Left colon (tissue), 2 donors: Measurements from ENCODE around the gene CYGB. TPM values are rescaled to one million over a fixed set of nuclear protein-coding genes. Genes with fewer than 3 reads are reported as not detected.

Experiments
- ATAC-seq: fragments of 200-7000 bp; cut with Tn5 transposase; one replicate; pipeline ENCODE4 v1.9.1; 2020; ENCODE audit warnings: mild to moderate bottlenecking, moderate library complexity
- DNase-seq, 2 donors: peaks; one replicate each; pipeline ENCODE4 v3.0.0-alpha.2; 2020
- intact Hi-C, 2 donors: fragments of 100-400 bp; cut with DNase I in 1 of 2; cut with micrococcal nuclease in 1 of 2; formaldehyde crosslinking; loops; one replicate each; pipeline versions ENCODE4 v1.11.2 to v1.14.0; 2022; cut with DNase I, micrococcal nuclease
- total RNA-seq, 2 donors: library from RNA; stranded (reverse); fragmentation: NEBNext Ultra II Directional; extraction: Animal tissue kit (Norgen Biotek cat#: 25700); gene quantifications; one replicate each; pipeline ENCODE4 v1.2.1, GENCODE V29; 2021
- donor health status: DM: no; HTN: no; CAD: no.
- donor health status: DM: yes; HTN: yes; CAD: no.

CYGB gene
- total RNA-seq, 2 donors from 2014 or later = 9.0 to 12.2 TPM

DNA sequence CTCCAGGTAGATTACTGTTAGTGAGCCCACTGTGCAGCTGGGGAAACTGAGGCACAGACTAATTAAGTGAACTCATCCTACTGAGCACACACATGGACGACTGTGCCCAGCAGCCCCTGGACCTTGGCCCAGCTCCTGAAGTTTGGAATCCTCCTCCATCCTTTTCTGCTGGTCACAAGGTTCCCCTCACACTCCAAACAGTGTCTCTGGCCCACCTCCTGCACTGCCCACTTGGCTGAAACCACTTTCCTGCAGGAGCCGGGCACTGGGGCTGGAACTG, 39.9 kb downstream of the CYGB start:
- no peak for ATAC-seq
- intact Hi-C loops = no loop called here
- no peak for DNase-seq

DNA sequence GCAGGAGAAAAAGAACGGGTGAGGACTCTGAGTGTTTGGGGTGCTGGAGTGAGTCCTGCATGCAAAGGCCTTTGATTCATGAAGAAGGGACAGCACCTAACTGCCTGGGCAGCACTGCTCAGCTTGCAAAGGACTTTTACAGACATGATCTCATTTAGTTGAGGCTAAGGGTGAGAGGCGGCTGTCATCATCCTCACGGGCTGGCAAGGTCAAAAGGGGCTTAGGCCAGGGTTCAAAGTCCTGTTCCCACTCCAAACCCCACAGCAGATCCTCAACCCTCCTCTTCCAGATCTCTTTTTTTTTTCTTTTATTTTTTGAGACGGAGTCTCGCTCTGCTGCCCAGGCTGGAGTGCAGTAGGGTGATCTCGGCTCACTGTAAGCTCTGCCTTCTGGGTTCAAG, 41.0 kb downstream of the CYGB start:
- intact Hi-C loops = no loop called here
- no peak for DNase-seq
- ATAC-seq = no peak

DNA sequence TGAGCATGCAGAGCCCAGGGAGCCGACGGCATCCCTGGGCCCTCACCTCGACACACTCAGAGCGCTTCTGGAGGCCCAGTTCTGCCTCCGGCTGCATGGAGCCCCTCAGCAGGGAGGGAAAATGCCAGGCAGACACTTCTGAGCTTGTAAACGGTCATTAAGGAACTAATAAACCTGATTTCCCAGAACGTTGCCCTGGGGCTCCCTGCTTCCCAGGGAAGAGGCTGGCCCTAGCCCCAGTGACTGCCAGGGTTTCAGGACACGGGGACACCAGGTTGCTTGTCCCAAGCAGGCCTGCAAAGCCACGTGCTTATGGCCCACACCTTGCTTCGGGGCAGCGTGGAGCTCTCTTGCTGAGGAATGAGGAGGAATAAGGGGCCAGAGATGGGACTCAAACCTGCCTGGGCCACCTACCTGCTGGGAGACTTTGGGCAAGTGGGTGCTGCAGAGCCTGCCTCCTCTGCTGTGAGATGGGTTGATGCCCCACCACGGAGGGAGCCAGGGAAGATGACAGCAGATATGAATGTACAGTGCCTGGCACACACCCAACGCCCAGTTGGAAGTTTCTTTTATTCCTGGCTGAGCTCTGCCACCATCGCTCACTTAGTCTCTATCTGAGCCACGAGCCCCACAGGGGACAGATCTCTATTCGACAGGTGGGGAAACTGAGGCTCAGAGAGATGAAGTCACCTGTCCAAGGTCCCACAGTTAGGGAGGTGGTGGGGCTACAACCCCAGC, 41.7 kb downstream of the CYGB start:
- intact Hi-C loops = no loop called here
- DNase-seq (no peak), ATAC-seq (no peak)

DNA sequence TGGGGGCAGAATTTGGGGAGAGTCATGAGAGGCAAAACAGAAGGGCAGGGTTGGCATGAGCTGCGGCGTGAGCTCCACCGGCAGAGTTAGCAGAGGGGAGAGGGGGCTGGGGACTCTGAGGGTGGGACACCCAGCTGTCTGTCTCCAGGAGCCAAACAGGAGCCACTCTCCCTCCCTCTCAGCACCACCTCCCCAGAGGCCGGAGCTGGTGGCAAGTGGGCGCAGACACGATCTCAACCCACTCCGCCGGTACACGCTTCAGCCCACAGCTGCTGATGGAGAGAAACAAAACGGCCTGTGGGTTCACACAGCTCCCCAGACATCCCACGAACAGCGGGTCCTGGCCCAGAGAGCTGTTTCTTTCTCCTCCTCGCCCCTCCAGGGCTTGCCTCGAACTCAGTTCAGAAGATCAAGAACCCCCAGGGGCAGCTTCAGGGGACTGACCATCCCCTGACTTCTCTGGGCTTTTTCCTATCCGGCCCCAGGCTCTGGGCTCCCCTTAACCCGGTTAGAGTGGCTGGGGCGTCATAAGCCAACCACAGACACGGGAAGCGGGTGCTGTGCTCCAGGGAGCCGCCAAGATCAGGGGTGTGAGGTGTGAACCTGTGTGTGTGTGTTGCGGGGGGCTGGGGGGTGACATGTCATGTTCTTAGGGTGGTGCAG, 43.9 kb downstream of the CYGB start:
- ATAC-seq (no peak), DNase-seq (no peak)
- intact Hi-C loops = no loop called here

DNA sequence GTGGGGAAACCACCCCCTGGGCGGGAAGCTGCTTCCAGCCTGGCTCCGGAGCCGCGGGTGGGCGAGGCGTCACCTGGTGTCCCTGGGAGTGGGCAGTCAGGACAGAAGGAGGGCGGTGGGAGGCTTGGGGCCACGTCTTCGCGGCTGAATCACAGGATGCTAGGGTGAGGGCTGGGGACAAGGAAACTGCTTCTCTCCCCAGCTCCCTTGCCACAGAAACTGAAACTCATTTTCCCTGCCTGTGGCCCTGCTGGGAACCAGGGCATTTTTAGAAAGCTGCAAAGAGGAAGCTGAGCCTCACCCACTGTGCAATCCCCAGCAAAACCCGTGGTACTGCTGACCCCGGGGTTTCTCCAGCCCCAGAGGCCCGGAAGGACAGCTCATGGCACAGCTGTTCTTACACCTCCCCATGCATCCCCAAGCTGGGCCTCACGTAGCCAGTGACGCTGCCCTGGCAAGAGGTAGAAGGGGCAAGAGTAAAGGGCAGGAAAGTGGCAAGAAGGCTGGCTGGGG, 44.5 kb downstream of the CYGB start:
- peak; percentile 59 for ATAC-seq
- intact Hi-C loops = no loop called here

DNA sequence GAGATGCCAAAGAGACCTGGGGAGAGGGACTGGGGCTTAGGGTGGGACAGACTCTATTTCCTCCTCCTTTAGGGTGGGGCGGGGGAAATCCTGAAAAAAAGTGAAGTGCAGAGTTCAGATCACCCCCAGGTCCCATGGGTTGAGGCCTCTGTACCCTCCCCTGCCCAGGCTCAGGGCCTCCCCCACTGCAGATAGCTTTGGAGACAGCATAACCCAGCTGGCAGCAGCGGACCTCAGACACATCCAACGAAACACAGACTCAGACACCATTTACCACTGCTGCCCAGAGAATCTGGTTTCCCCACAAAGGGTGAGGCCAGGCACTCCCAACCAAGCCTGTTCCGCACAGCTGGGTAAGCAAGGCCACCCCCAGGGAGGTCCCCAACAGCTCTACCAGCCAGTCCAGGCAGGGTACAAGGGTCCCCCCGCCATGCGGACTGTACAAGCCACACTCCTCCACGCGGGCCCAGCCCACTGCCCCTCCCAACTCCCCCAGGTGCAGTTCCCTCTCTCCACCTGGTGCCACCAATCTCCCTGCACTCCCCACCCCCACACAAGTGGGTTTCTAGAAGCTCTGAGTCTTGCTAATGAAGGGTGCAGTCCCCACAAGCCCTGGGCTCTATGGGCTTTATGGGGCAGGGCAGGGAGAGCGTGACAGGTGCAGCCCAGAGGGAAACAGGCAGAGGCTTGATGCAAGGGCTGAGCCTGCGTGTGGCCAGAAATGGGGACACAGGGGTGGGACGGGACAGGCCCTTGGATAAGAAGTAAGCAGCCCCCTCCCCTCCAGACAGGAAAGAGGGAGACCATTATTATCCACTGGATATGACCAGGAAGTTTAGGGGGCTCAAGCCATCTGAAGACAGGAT, 45.2 kb downstream of the CYGB start:
- intact Hi-C loops = no loop called here
- peak; percentile 76 for ATAC-seq
- peak; percentile 70 to 79 for DNase-seq

More for the DNA sequence above, 44.5 kb downstream of the CYGB start:
- DNase-seq = peak; percentile 63 to 78

DNA sequence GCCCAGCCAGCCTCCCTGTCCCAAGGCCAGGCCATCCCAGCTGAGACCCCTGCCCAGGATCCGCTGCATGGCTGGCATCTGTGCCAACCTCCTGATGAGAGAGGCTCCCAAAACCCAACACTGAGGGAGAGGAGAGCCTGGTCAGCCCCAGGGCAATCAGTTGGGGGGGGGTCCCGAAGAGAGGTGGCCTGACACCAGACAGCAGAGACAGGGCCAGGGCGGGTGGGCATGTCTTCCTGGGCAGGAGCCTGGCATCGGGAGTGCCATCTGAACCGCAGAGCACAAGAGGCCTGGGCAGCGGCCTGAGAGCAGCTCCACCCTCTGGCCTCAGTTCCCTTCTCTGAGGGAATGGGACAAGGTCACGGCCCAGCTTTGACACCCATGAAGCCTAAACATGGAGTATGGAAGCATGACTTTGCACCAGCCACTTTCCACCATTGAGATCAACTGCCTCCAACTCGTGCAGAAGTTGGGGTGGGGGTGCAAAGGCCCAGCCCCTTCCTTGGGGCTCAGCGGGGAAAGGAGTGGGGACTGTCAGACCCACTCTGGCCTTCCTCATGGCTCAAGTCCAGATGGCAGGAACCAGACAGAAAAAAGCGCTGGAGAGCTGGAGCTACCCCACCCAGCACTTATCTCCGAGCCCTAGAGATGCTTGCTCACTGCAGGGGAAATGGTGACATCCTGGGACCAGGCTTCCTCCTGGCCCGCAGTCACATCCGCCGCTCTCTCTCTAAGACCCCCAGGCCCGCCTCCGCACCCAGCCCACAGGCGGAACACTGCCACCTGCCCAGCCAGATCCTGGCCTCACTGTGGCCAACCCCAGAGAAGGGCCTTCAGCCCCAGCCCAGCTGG, 46.0 kb downstream of the CYGB start:
- intact Hi-C loops = no loop called here
- DNase-seq (no peak), ATAC-seq (peak; percentile 31)

DNA sequence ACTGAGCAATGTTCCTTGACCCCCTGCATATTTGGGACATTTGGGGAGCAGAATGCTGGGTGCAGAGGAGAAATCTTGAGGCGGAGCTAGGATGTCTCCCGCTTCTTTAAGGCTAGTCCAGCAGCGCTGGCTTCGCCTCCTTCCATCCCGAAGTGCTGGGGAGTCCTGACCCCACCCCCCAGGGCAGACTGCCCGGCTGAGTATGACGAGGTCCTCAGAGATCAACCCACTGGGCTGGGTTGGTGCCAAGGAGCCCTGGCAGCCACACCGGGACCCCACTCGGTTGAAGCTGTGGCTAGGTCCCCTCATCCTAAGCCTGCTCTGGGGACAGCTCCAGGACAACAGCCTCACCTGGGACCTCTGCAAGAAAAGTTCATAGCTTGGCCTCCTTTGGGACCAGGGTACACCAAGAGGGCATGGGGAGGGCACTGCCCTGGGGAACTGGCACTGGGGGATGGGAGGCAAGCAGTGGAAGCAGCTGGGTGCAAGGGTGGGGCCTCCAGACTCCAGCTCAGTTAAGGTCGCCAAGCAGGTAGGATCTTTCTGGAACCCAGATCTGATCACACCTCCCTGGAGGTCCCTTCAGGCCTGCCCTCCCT, 47.3 kb downstream of the CYGB start:
- intact Hi-C loops = no loop called here
- ATAC-seq (no peak), DNase-seq (no peak)

DNA sequence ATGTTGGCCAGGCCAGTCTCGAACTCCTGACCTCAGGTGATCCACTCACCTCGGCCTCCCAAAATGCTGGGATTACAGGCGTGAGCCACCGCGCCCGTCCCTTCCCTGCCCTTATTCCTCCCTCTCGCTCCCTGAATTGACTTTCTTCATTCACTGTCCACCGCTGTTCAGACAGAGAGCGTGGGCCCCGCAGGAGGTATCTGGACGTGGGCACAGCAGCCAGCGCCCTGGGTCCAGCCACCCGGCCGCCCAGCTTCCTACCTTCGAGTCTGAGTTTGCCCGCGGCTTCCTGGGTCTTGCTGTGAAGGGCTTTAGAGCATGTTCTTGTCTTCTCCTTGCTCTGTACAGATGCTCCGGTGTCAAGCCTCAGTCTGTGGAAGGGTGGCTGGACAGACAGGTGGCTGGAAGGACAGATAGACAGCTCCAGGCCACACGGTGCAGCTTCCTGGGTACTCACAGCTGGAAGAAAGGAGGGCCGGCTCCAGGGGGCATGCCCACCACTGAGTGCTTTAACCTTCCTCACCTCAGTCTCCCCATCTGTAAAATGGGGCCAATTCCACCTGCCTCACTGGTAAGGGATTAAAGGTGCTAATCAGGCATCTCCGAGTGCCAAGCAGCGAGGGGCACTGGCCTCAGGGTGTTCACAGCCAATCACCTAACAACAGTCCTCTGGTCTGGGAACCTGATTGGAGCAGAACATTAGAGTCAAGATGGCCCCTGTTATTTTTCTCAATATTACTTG, 49.9 kb downstream of the CYGB start:
- no peak for ATAC-seq
- no peak for DNase-seq
- intact Hi-C loops = no loop called here

DNA sequence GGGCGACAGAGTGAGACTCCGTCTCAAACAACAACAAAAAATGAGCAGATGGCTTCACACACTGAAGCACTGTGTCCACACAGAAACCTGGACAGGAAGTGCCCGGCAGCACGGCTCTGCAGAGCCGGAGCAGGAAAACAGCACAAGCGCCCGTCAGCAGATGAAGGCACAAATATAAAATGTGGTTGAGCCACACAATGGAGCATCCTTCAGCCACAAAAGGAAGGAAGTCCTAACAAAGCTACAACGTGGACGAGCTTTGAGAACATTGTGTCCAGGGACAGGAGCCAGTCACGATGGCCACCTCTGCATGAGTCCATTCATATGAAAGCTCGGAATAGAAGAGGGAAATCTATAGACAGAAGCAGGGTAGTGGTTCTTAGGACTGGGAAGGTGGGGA, 51.9 kb downstream of the CYGB start:
- DNase-seq (no peak), ATAC-seq (no peak)
- intact Hi-C loops = no loop called here

DNA sequence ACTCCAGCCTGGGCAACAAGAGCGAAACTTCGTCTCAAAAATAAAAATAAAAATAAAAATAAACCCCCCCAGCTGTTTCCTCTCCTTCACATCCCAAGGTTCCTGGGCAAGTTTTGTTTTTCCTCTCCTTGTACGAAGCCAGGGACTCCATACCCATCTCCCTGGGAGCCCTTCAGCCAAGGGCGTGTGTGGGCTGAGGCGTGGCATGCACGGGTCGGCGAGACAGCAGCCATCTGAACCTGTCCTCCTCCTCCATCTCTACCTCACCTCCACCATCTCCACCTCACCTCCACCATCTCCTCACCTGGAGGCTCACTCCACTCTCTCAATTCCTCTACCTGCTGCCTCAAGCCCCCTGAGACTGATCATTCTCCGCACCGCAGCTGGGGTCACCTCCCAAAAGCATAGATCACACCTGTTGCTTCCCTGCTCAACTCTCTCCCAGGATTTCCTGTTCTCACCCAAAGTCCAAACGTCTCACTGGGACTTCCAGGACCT, 53.2 kb downstream of the CYGB start:
- DNase-seq = no peak
- intact Hi-C loops = no loop called here

DNA sequence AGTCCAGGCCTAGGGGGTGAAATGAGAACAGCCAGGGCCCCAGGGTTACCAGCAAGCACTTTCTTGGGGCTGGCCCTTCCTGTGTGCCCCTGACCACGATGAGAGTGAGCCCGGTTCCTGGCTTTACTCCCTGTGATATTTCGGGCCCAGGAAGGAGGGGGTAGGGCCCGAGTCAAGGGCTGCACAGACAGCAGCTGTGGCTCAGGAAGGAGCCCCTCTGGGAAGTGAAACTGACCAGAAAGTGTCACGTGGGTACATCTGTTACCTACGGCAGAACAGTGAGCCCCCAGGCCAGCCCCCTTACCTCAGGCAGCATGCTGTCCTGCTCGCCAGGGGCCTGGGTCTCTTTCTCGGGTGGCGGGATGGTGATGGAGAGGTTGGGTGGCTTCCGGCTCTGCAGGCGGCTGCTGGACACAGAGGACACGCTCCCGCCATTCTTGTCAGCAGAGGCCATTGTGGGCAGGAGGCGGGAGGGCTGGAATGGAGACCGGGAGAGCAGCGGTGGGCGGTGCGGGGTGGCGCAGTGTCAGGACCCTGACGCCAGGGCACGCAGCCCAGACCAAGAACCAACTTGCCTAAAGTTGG, 56.3 kb downstream of the CYGB start:
- ATAC-seq (peak; percentile 41), DNase-seq (peak in 1 of 2 donors; percentile 56)
- intact Hi-C loops = no loop called here

More for the DNA sequence above, 53.2 kb downstream of the CYGB start:
- no peak for ATAC-seq

DNA sequence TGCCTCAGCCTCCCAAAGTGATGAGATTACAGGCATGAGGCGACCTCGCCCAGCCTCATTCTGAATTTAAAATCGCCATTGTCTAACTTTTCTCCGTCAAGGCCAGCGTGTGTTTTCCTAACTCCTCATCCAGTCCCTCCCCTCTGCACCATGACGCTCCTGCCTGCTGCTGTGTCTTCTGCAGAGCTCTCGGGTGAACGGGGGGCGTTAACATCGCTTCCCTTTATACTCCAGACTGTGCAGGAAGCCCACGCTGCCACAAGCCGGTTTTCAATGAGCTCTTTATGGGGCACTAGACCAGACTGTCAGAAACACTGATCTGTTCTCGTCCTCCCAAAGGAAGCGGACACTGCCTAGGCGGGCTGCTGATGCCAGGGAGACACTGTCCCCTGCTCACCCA, 56.9 kb downstream of the CYGB start:
- no peak for DNase-seq
- no peak for ATAC-seq
- intact Hi-C loops = no loop called here

DNA sequence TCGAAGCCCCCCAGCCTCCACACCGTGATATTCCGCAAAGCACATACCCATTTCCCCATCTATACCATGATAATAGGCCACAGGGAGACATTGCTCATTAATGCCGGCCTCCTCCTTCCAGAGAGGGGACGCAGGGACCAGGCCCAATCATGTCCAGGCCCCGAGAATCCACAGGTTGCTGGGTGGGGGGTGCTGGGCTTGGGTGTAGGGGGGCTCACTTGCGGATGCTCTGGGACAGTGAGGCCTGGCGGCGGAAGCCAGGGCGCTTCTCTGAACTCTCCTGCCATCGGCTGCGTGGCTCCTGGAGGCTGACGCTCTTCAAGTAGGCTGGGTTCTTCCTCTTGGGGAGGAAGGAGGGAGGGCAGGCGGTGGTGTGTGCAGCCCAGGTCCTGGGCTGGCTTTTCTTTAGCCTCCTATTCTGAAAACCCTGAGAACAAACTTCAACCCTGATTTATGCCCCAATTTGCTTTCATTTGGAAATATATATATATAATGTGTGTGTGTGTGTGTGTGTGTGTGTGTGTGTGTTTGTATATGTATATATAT, 57.9 kb downstream of the CYGB start:
- intact Hi-C loops = no loop called here
- DNase-seq = no peak
- no peak for ATAC-seq

DNA sequence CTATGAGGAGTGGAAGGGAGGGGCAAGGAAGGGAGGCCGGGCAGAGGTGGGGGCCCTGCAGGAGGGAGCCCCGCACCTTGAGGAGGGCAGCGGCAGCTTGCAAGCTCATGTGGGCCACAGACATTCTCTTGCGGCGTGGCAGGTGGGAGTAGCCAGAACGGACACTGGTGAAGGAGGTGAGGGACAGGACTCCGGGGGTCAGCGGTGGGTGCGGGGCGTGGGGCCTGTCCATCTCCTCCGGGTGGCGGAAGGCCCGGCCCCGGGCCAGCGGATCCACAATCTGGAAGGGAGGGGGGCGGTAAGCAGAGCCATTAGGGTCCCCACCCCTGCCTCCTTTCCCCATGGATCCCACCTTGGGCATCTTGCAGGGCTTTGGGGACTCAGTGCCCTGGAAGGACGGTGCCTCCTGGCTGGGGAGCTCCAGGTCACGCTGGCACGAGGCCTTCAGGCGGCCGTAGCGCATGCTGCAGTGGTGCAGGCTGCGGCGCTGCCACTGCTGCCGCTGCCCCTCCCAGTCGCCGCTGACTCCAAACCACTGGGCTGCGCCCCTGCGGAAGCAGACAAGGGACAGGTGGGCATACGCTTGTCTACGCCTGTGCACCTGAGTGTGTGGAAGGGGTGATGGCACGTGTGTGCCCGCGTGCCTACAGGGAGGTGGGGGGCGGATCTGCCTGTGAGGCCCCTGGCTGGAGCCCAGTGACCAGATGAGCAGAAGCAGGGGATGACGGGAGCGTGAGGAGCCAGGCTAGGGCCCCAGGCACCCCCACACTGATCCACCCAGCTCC, 58.6 kb downstream of the CYGB start:
- DNase-seq (no peak), ATAC-seq (no peak)
- intact Hi-C loops = no loop called here

DNA sequence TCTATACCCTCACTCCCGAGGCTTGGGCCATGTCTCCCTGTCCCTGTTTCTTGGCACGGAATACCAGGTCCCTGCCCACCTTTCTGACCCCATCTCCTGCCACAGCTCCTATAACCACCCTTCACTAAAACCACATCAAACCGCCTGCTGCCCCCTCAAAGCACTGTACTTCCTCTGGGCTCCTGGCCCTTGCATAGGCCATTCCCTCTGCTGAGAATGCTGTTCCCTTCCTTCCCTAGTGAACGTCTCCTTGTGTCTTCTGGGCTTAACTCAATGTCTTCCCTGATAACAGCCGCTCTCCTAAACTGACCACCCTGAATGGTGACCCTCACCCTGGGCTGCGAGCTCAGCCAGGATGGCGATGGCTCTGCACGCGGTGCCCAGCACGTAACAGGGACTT, 59.4 kb downstream of the CYGB start:
- no peak for ATAC-seq
- intact Hi-C loops = no loop called here
- no peak for DNase-seq
